ENCODE data around the gene DGCR2. TPM values are rescaled to one million over a fixed set of nuclear protein-coding genes. Genes with fewer than 3 reads are reported as not detected.

DGCR2 gene
- total and polyA plus RNA-seq, 2 experiments from 2014 or later: 18.5 to 83.0 TPM

- Mint-ChIP-seq H3K27me3 (ENCODE audit: insufficient read depth, low read depth, poor library complexity) (no peaks in the 10 kb centered on the region), H3K36me3 (ENCODE audit: low read depth) (peaks cover 35% of the 10 kb centered on the region), H3K4me3 (no peak overlapping the region), H3K4me1 (no peaks in the 10 kb centered on the region), H3K9me3 (no peaks in the 10 kb centered on the region), H3K27ac (no peak overlapping the region)
- no peak overlapping the region for H2AFZ ChIP-seq
- no peak overlapping the region for H3K27ac ChIP-seq (ENCODE audit: low read depth)
- no peak overlapping the region for H3K4me2 ChIP-seq
- peaks cover 20% of the 10 kb centered on the region for H3K36me3 ChIP-seq (ENCODE audit: insufficient read depth)
- H4K20me1 ChIP-seq (replicated peaks; ENCODE audit: insufficient read depth): peaks cover 12% of the 10 kb centered on the region
- ATAC-seq (no peak), DNase-seq (ENCODE audit: low spot score) (no peak)
- no peaks in the 10 kb centered on the region for H3K9me2 ChIP-seq (ENCODE audit: insufficient read depth)
- H3K4me3 ChIP-seq: no peak overlapping the region
- H3K4me1 ChIP-seq (ENCODE audit: insufficient read depth): no peaks in the 10 kb centered on the region
- no peaks in the 10 kb centered on the region for H3K27me3 ChIP-seq (ENCODE audit: insufficient read depth)
- no peaks in the 10 kb centered on the region for H3F3A ChIP-seq (replicated peaks; ENCODE audit: low read depth)
- H3K79me2 ChIP-seq (replicated peaks; ENCODE audit: insufficient read depth): no peaks in the 10 kb centered on the region
- TF ChIP-seq NANOG (IDR thresholded peaks at IDR 0.05; ENCODE audit: borderline replicate concordance) (no peak), ZNF114 (CRISPR knock-in tag; IDR thresholded peaks at IDR 0.05) (no peak), EZH2phosphoT487 (IDR thresholded peaks at IDR 0.05; ENCODE audit: unreplicated experiment) (no peak), CREB1 (CRISPR knock-in tag; IDR thresholded peaks at IDR 0.05; ENCODE audit: low read depth) (no peak), REST (IDR thresholded peaks at IDR 0.05; ENCODE audit: unreplicated experiment) (no peak), ZNF462 (CRISPR knock-in tag; IDR thresholded peaks at IDR 0.05) (no peak), EZH2 (IDR thresholded peaks at IDR 0.05; ENCODE audit: low read depth, unreplicated experiment) (no peak)
Measured at GRCh38 chr22:19046287-19046686, 75.9 kb downstream of the DGCR2 start.

Data from GM23338 (cell line).